Measurements from ENCODE around the gene HYPK.

Gene HYPK

GRCh38 chr15:43852607-43853006, 52.2 kb downstream of the HYPK start:
- DNase-seq: no peak
